Ishikawa (cell line): ENCODE measurements around the gene ZNF423.

Experiments used
- CEBPB ChIP-seq: IDR thresholded peaks from 2 replicates; pipeline ENCODE4 v1.6.1; 2012
- CREB1 ChIP-seq: IDR thresholded peaks from 2 replicates; pipeline ENCODE4 v1.6.1; 2012; ENCODE audit warnings: low read depth
- EGR1 ChIP-seq: IDR thresholded peaks from 2 replicates; pipeline ENCODE4 v1.6.1; 2012
- EP300 ChIP-seq: IDR thresholded peaks from 2 replicates; pipeline ENCODE4 v1.6.1; 2012; ENCODE audit warnings: borderline replicate concordance
- FOXM1 ChIP-seq: IDR thresholded peaks from 2 replicates; pipeline ENCODE4 v1.6.1; 2012; ENCODE audit warnings: low read depth, borderline replicate concordance
- MAX ChIP-seq: IDR thresholded peaks from 2 replicates; pipeline ENCODE4 v1.6.1; 2012
- NFIC ChIP-seq: IDR thresholded peaks from 2 replicates; pipeline ENCODE4 v1.6.1; 2012
- RAD21 ChIP-seq: IDR thresholded peaks from 2 replicates; pipeline ENCODE4 v1.6.1; 2012; ENCODE audit warnings: low read depth
- REST ChIP-seq: IDR thresholded peaks from 2 replicates; pipeline ENCODE4 v1.6.1; 2012; ENCODE audit warnings: low read depth, mild to moderate bottlenecking
- TAF1 ChIP-seq: IDR thresholded peaks from 2 replicates; pipeline ENCODE4 v1.6.1; 2012; ENCODE audit warnings: low read depth, mild to moderate bottlenecking
- TCF12 ChIP-seq: IDR thresholded peaks from 2 replicates; pipeline ENCODE4 v1.6.1; 2012; ENCODE audit warnings: low read depth
- TEAD4 ChIP-seq: IDR thresholded peaks from 2 replicates; pipeline ENCODE4 v1.6.1; 2012
- USF1 ChIP-seq: IDR thresholded peaks from 2 replicates; pipeline ENCODE4 v1.6.1; 2012
- YY1 ChIP-seq: IDR thresholded peaks from 2 replicates; pipeline ENCODE4 v1.6.1; 2012; ENCODE audit warnings: low read depth
- ZBTB7A ChIP-seq: IDR thresholded peaks from 2 replicates; pipeline ENCODE4 v1.6.1; 2012; ENCODE audit warnings: low read depth

Gene ZNF423

GRCh38 chr16:49652456-49653172, 203.3 kb downstream of the ZNF423 start:
- TF ChIP-seq RAD21 (no peak), TCF12 (no peak), ZBTB7A (no peak), TAF1 (no peak), USF1 (no peak), EP300 (no peak), YY1 (no peak), TEAD4 (no peak)

- no peak for TF ChIP-seq TCF12
- no peak for TF ChIP-seq CEBPB
- no peak for TF ChIP-seq YY1
- no peak for TF ChIP-seq RAD21
- TF ChIP-seq REST, result no peak
- no peak for TF ChIP-seq NFIC
- no peak for TF ChIP-seq CREB1
- no peak for TF ChIP-seq USF1
- TF ChIP-seq FOXM1, result no peak
- TF ChIP-seq TEAD4, result no peak
These were observed 203.9 kb downstream of the ZNF423 start for GRCh38 chr16:49651996-49652395.

GRCh38 chr16:49651226-49651625, 204.7 kb downstream of the ZNF423 start:
- TF ChIP-seq MAX (no peak), CREB1 (no peak), NFIC (no peak), FOXM1 (no peak), CEBPB (no peak), EGR1 (no peak)

- TF ChIP-seq NFIC (no peak), EP300 (no peak), FOXM1 (no peak), USF1 (no peak), REST (no peak), CEBPB (no peak), ZBTB7A (no peak), MAX (no peak), TCF12 (no peak), CREB1 (no peak), RAD21 (no peak), YY1 (no peak), EGR1 (no peak), TEAD4 (no peak)
These were observed 205.3 kb downstream of the ZNF423 start for GRCh38 chr16:49650603-49651002.

GRCh38 chr16:49649013-49649765, 206.7 kb downstream of the ZNF423 start:
- TF ChIP-seq NFIC, result no peak
- no peak for TF ChIP-seq CEBPB
- TF ChIP-seq EGR1, result no peak
- no peak for TF ChIP-seq YY1
- no peak for TF ChIP-seq CREB1
